SIG-M5 treated with dmso at 0.1 percent for 504 hours (cell line): ENCODE results near the gene TMCC2.

Experiments used
- DNase-seq: peaks from one replicate; lab custom pipeline; 2025; ENCODE audit not compliant: unreplicated experiment; lab: John Stamatoyannopoulos, UW

Gene TMCC2

GRCh38 chr1:205259998-205260397 is 32.3 kb downstream of the TMCC2 start:
- DNase-seq = no peak

GRCh38 chr1:205260948-205261732 is 33.4 kb downstream of the TMCC2 start:
- DNase-seq = peak; percentile 59

- DNase-seq = no peak
Measured at GRCh38 chr1:205261946-205262691, 34.4 kb downstream of the TMCC2 start.

- no peak for DNase-seq
Measured at GRCh38 chr1:205262731-205263171, 35.0 kb downstream of the TMCC2 start.

GRCh38 chr1:205263580-205264190 is 35.9 kb downstream of the TMCC2 start:
- no peak for DNase-seq

GRCh38 chr1:205266611-205267305 is 39.0 kb downstream of the TMCC2 start:
- no peak for DNase-seq

GRCh38 chr1:205267306-205267902 is 39.7 kb downstream of the TMCC2 start:
- DNase-seq = no peak

- no peak for DNase-seq
Measured at GRCh38 chr1:205268846-205269680, 41.3 kb downstream of the TMCC2 start.

GRCh38 chr1:205269711-205270110 is 42.0 kb downstream of the TMCC2 start:
- DNase-seq = no peak

GRCh38 chr1:205270271-205270670 is 42.5 kb downstream of the TMCC2 start:
- DNase-seq = no peak

GRCh38 chr1:205270764-205271163 is 43.0 kb downstream of the TMCC2 start:
- DNase-seq = no peak

- no peak for DNase-seq
Measured at GRCh38 chr1:205271277-205271676, 43.5 kb downstream of the TMCC2 start.

- no peak for DNase-seq
Measured at GRCh38 chr1:205271745-205272144, 44.0 kb downstream of the TMCC2 start.

- DNase-seq = no peak
Measured at GRCh38 chr1:205272536-205272935, 44.8 kb downstream of the TMCC2 start.

- DNase-seq = peak; percentile 89
Measured at GRCh38 chr1:205273551-205273982, 45.8 kb downstream of the TMCC2 start.

- no peak for DNase-seq
Measured at GRCh38 chr1:205274041-205274691, 46.4 kb downstream of the TMCC2 start.

- DNase-seq = no peak
Measured at GRCh38 chr1:205275133-205275532, 47.4 kb downstream of the TMCC2 start.

- DNase-seq = no peak
Measured at GRCh38 chr1:205275916-205276688, 48.4 kb downstream of the TMCC2 start.

- DNase-seq = no peak
Measured at GRCh38 chr1:205276689-205277065, 48.9 kb downstream of the TMCC2 start.
